ENCODE results near the gene ITGAL. TPM values are rescaled to one million over a fixed set of nuclear protein-coding genes. Genes with fewer than 3 reads are reported as not detected.

The ITGAL gene
- total RNA-seq, 1 donor from 2014 or later, result not detected

DNA sequence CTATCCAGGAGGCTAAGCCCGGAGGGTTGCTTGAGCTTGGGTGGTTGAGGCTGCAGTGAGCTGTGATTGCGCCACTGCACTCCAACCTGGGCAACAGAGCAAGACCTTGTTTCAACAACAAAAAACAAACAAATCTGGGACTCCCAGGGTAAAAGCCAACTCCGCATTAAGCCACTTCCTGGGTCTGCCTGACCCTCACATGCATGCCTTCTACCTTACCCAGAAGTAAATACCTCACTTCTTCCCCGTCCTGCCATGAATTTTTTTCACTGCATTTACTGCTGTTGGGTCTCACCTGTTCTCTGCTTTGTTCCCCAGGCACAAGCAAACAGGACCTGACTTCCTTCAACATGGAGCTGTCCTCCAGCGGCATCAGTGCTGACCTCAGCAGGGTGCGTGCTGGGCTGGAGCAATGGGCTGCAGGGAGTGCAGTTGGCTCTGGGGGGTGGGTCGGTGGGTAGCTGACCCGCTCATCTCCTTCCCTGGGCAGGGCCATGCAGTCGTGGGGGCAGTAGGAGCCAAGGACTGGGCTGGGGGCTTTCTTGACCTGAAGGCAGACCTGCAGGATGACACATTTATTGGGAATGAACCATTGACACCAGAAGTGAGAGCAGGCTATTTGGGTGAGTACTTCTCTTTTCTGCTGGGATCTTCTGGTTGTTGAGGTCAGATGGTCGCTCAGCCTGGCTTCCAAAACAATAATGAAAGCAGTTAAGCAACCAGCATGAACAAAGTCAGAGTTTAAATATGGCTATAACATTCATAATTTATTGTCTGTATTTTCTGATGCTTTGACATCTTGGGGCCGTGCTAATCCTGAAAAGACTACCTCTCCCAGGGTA lies 16.4 kb downstream of the ITGAL start:
- Mint-ChIP-seq H3K4me3 (ENCODE audit: unreplicated experiment) (no peak overlapping the region), H3K36me3 (ENCODE audit: low read depth) (no peaks in the 10 kb centered on the region), H3K4me1 (ENCODE audit: low read depth) (peaks cover 9% of the 10 kb centered on the region), H3K27ac (ENCODE audit: unreplicated experiment) (no peak overlapping the region), H3K27me3 (ENCODE audit: low read depth) (no peaks in the 10 kb centered on the region), H3K9me3 (ENCODE audit: low read depth) (no peaks in the 10 kb centered on the region)
- TF ChIP-seq, protein P1, sequence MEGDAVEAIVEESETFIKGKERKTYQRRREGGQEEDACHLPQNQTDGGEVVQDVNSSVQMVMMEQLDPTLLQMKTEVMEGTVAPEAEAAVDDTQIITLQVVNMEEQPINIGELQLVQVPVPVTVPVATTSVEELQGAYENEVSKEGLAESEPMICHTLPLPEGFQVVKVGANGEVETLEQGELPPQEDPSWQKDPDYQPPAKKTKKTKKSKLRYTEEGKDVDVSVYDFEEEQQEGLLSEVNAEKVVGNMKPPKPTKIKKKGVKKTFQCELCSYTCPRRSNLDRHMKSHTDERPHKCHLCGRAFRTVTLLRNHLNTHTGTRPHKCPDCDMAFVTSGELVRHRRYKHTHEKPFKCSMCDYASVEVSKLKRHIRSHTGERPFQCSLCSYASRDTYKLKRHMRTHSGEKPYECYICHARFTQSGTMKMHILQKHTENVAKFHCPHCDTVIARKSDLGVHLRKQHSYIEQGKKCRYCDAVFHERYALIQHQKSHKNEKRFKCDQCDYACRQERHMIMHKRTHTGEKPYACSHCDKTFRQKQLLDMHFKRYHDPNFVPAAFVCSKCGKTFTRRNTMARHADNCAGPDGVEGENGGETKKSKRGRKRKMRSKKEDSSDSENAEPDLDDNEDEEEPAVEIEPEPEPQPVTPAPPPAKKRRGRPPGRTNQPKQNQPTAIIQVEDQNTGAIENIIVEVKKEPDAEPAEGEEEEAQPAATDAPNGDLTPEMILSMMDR (IDR thresholded peaks at IDR 0.05), result no peak
- DNase-seq (ENCODE audit: low spot score), result no peak

DNA sequence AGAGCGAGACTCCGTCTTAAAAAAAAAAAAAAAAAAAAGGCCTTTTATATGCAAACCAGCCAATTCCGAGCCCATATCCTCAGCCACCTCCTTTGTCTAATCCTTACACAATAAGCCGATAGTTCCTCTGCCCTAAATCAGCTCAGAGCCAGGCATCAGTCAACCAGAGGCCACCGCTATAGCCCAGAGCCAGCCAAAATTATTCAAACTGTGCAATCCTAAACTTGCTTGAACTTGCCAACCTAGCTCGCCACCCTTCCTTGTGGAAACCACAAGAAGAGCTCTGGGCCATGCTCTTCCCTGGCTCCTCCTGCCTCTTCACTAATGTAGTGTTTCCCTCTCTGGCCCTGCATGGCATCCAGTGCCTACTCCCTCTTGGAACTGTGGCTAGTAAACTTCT lies 17.7 kb downstream of the ITGAL start:
- H3K9me3 Mint-ChIP-seq (ENCODE audit: low read depth), result no peaks in the 10 kb centered on the region
- H3K27me3 Mint-ChIP-seq (ENCODE audit: low read depth), result no peaks in the 10 kb centered on the region
- DNase-seq (ENCODE audit: low spot score), result no peak
- no peak overlapping the region for H3K27ac Mint-ChIP-seq (ENCODE audit: unreplicated experiment)
- H3K4me1 Mint-ChIP-seq (ENCODE audit: low read depth), result peaks cover 9% of the 10 kb centered on the region
- no peaks in the 10 kb centered on the region for H3K36me3 Mint-ChIP-seq (ENCODE audit: low read depth)
- no peak overlapping the region for H3K4me3 Mint-ChIP-seq (ENCODE audit: unreplicated experiment)
- TF ChIP-seq, protein P1 (IDR thresholded peaks at IDR 0.05), result no peak

DNA sequence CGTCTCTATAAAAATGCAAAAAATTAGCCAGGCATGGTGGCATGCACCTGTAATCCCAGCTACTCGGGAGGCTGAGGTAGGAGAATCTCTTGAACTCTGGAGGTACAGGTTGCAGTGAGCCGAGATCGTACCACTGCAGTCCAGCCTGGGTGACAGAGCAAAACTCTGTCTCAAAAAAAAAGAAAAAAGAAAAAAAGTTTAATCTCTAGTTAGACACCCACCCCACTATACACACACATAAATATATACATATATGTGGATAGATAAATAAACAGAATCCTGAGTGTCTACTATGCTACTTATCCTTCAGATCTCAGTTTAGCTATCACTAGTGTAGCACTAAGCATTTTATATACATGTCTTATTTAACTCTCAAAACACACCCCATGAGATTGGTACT lies 18.7 kb downstream of the ITGAL start:
- Mint-ChIP-seq H3K4me1 (ENCODE audit: low read depth) (peaks cover 9% of the 10 kb centered on the region), H3K27ac (ENCODE audit: unreplicated experiment) (no peak overlapping the region), H3K4me3 (ENCODE audit: unreplicated experiment) (no peak overlapping the region), H3K9me3 (ENCODE audit: low read depth) (no peaks in the 10 kb centered on the region), H3K36me3 (ENCODE audit: low read depth) (no peaks in the 10 kb centered on the region), H3K27me3 (ENCODE audit: low read depth) (no peaks in the 10 kb centered on the region)
- DNase-seq (ENCODE audit: low spot score), result no peak
- TF ChIP-seq, protein P1 (IDR thresholded peaks at IDR 0.05), result no peak

DNA sequence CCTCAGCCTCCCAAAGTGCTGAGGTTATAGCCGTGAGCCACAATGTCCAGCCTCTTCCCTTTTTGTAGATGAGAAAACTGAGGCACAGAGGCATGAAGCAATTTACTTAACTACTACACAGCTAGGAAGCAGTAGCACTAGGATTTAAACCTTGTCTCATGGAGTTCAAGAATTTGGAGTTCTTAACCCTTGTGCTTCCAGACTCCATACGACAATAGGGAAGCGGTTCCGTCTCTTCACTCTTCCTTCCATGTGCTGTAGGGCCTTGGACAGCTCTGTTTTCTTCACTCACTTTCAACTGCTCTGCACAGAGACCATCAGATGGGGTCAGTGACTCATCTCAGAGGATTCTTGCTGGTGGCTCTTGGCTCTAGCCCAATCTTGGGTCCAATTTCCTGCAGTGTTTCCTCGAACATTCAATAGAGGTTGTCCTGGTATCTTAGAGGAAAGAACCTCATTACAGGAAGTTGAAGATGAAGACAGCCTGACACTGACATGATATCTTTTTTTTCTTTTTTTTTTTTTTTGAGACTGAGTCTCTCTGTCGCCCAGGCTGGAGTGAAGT lies 19.3 kb downstream of the ITGAL start:
- TF ChIP-seq, protein P1 (IDR thresholded peaks at IDR 0.05), result peak; percentile 28
- Mint-ChIP-seq H3K4me3 (ENCODE audit: unreplicated experiment) (no peak overlapping the region), H3K4me1 (ENCODE audit: low read depth) (peaks cover 9% of the 10 kb centered on the region), H3K27me3 (ENCODE audit: low read depth) (no peaks in the 10 kb centered on the region), H3K27ac (ENCODE audit: unreplicated experiment) (peak overlapping the region; percentile 1), H3K9me3 (ENCODE audit: low read depth) (no peaks in the 10 kb centered on the region), H3K36me3 (ENCODE audit: low read depth) (no peaks in the 10 kb centered on the region)
- DNase-seq (ENCODE audit: low spot score), result no peak

DNA sequence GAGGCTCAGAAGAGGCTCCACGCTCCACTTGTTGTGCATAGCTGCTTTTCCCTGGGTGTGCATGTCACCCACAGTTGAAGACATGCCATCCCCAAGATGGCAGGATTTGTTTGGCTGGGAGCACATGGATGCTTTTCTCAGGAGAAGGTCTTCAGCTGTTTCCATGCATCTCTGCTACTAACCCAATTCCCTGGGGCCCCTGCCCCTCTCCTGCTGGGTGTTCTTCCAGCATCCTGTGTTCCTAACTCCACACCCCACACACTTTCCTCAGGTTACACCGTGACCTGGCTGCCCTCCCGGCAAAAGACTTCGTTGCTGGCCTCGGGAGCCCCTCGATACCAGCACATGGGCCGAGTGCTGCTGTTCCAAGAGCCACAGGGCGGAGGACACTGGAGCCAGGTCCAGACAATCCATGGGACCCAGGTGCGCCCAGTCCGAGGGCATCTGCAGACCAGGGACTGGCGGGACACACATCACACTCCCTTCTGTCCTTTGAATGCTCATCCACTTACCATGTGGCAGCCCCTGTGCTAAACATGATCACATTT lies 21.5 kb downstream of the ITGAL start:
- Mint-ChIP-seq H3K36me3 (ENCODE audit: low read depth) (no peaks in the 10 kb centered on the region), H3K27me3 (ENCODE audit: low read depth) (no peaks in the 10 kb centered on the region), H3K4me3 (ENCODE audit: unreplicated experiment) (no peak overlapping the region), H3K4me1 (ENCODE audit: low read depth) (peaks cover 9% of the 10 kb centered on the region), H3K27ac (ENCODE audit: unreplicated experiment) (no peak overlapping the region), H3K9me3 (ENCODE audit: low read depth) (no peaks in the 10 kb centered on the region)
- DNase-seq (ENCODE audit: low spot score), result no peak
- TF ChIP-seq, protein P1 (IDR thresholded peaks at IDR 0.05), result no peak

Measured in chondrocyte (in vitro differentiated cells).